ENCODE results near the gene NCOA3.

DNA sequence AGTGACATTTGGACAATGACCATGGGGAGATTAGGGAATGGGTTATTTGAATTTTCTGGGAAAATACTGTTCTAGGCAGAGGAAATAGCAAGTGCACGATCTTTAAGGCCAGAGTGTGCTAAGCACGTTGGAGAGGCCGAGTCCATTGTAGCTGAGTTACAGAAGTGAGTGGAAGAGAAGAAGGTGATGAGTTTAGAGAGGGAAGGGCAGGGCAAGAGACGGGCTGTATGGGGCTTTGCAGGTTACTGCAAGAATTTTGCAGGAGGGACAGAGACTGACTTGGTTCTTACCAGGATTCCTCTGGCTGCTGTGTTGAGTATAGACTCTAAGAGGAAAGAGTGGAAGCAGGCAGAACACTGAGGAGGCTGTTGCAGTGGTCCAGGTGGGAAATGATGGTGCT, 1.1 kb upstream of the NCOA3 start:
- TF ChIP-seq, protein P1, sequence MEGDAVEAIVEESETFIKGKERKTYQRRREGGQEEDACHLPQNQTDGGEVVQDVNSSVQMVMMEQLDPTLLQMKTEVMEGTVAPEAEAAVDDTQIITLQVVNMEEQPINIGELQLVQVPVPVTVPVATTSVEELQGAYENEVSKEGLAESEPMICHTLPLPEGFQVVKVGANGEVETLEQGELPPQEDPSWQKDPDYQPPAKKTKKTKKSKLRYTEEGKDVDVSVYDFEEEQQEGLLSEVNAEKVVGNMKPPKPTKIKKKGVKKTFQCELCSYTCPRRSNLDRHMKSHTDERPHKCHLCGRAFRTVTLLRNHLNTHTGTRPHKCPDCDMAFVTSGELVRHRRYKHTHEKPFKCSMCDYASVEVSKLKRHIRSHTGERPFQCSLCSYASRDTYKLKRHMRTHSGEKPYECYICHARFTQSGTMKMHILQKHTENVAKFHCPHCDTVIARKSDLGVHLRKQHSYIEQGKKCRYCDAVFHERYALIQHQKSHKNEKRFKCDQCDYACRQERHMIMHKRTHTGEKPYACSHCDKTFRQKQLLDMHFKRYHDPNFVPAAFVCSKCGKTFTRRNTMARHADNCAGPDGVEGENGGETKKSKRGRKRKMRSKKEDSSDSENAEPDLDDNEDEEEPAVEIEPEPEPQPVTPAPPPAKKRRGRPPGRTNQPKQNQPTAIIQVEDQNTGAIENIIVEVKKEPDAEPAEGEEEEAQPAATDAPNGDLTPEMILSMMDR (IDR thresholded peaks at IDR 0.05 in 2 of 3, conservative IDR thresholded peaks at IDR 0.05 in 1 of 3; ENCODE audit: control insufficient read depth in 2 of 3, extremely low read depth in 1 of 3, insufficient read depth in 1 of 3, low read depth in 3 of 3, low read length in 3 of 3): no peak
- TF ChIP-seq SPI1 (IDR thresholded peaks at IDR 0.05; ENCODE audit: borderline replicate concordance, insufficient read depth, low read depth, low read length): no peak
- TF ChIP-seq, protein P2, sequence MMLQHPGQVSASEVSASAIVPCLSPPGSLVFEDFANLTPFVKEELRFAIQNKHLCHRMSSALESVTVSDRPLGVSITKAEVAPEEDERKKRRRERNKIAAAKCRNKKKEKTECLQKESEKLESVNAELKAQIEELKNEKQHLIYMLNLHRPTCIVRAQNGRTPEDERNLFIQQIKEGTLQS (IDR thresholded peaks at IDR 0.05; ENCODE audit: borderline replicate concordance, extremely low read depth, low read depth, low read length): no peak
- TF ChIP-seq, protein P3, sequence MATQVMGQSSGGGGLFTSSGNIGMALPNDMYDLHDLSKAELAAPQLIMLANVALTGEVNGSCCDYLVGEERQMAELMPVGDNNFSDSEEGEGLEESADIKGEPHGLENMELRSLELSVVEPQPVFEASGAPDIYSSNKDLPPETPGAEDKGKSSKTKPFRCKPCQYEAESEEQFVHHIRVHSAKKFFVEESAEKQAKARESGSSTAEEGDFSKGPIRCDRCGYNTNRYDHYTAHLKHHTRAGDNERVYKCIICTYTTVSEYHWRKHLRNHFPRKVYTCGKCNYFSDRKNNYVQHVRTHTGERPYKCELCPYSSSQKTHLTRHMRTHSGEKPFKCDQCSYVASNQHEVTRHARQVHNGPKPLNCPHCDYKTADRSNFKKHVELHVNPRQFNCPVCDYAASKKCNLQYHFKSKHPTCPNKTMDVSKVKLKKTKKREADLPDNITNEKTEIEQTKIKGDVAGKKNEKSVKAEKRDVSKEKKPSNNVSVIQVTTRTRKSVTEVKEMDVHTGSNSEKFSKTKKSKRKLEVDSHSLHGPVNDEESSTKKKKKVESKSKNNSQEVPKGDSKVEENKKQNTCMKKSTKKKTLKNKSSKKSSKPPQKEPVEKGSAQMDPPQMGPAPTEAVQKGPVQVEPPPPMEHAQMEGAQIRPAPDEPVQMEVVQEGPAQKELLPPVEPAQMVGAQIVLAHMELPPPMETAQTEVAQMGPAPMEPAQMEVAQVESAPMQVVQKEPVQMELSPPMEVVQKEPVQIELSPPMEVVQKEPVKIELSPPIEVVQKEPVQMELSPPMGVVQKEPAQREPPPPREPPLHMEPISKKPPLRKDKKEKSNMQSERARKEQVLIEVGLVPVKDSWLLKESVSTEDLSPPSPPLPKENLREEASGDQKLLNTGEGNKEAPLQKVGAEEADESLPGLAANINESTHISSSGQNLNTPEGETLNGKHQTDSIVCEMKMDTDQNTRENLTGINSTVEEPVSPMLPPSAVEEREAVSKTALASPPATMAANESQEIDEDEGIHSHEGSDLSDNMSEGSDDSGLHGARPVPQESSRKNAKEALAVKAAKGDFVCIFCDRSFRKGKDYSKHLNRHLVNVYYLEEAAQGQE (IDR thresholded peaks at IDR 0.05; ENCODE audit: low read depth, low read length): no peak
- no peak for TF ChIP-seq POU2F2 (IDR thresholded peaks at IDR 0.05; ENCODE audit: borderline replicate concordance, low read depth, low read length)
- no peak for TF ChIP-seq SRF (IDR thresholded peaks at IDR 0.05; ENCODE audit: low read depth in 2 of 2, low read length in 2 of 2)

Measured in GM12878 (cell line).